OCI-LY3 (cell line): ENCODE results near the gene TANC1.
A peak's percentile ranks its signal among the peaks of the same experiment; 100 is the strongest.

Experiments used
- H2AFZ ChIP-seq: fragments of 200-600, 300-600 bp; shearing (Covaris generic); 2 replicates; pipeline ENCODE4 v1.6.0; 2014; ENCODE audit warnings: antibody characterized with exemption, low read depth, low read length
- H3K27ac ChIP-seq: fragments of 200-600, 300-600 bp; sonication (generic); 2 replicates; pipeline ENCODE4 v1.5.1; 2014; ENCODE audit warnings: mild to moderate bottlenecking, low read length, moderate library complexity, mixed read lengths
- H3K27me3 ChIP-seq: fragments of 200-600, 300-600 bp; sonication (generic); 2 replicates; pipeline ENCODE4 v1.6.1; 2014; ENCODE audit warnings: low read depth, low read length, mixed read lengths
- H3K36me3 ChIP-seq: fragments of 200-600, 300-600 bp; sonication (generic); replicated peaks from 2 replicates; pipeline ENCODE3; 2014; ENCODE audit warnings: low read depth, low read length, mixed read lengths
- H3K4me1 ChIP-seq: fragments of 300-600, 200-600 bp; sonication (generic); 2 replicates; pipeline ENCODE4 v1.6.1; 2014; ENCODE audit warnings: low read length, mixed read lengths
- H3K4me2 ChIP-seq: fragments of 200-600, 300-600 bp; sonication (generic); 2 replicates; pipeline ENCODE4 v1.6.1; 2014; ENCODE audit warnings: low read length, mixed read lengths
- H3K4me3 ChIP-seq: fragments of 300-600, 200-600 bp; sonication (generic); 2 replicates; pipeline ENCODE4 v1.5.1; 2014; ENCODE audit warnings: antibody characterized with exemption, mild to moderate bottlenecking, low read length, moderate library complexity
- H3K79me2 ChIP-seq: fragments of 300-600, 200-600 bp; shearing (Covaris generic); 2 replicates; pipeline ENCODE4 v1.6.1; 2014; ENCODE audit warnings: mild to moderate bottlenecking, low read length, mixed read lengths
- H3K9ac ChIP-seq: fragments of 300-600, 200-600 bp; shearing (Covaris generic); 2 replicates; pipeline ENCODE4 v1.6.0; 2014; ENCODE audit warnings: mild to moderate bottlenecking, low read length, moderate library complexity
- H3K9me3 ChIP-seq: fragments of 200-600, 300-600 bp; shearing (Covaris generic); 2 replicates; pipeline ENCODE4 v1.6.1; 2014; ENCODE audit warnings: low read length, mixed read lengths; ENCODE audit not compliant: insufficient read depth
- H4K20me1 ChIP-seq: fragments of 200-600, 300-600 bp; sonication (generic); 2 replicates; pipeline ENCODE4 v1.6.1; 2016; ENCODE audit warnings: low read length, mixed read lengths; ENCODE audit not compliant: insufficient read depth
- EZH2phosphoT487 ChIP-seq: fragments of 200-600 bp; shearing (Covaris generic); IDR thresholded peaks from 2 replicates; pipeline ENCODE4 v1.6.1; 2018; ENCODE audit warnings: antibody characterized with exemption, mixed run types, low read depth
- TF ChIP-seq, protein P1 (sequence below): fragments of 200-600, 300-600 bp; sonication (generic); IDR thresholded peaks from 2 replicates; pipeline ENCODE4 v1.5.1; 2014; ENCODE audit warnings: antibody characterized with exemption, low read length, low read depth

TANC1 gene

DNA sequence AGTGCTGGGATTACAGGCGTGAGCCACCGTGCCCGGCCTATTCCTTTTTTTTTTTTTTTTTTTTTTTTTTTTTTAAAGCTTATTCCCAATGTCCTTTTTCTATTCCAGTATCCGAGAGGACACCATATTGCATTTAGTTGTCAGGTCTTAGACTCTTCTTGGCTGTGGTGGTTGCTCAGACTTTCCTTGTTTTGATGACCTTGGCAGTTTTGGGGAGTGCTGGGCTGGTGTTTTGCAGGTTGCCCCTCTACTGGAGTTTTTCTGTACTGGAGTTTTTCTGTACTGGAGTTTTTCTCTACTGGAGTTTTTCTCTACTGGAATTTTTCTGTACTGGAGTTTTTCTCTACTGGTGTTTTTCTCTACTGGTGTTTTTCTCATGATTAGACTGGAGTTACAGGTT is 149.2 kb downstream of the TANC1 start:
- no peak overlapping the region for H3K27ac ChIP-seq
- no peaks in the 10 kb centered on the region for H3K9me3 ChIP-seq
- no peak overlapping the region for H2AFZ ChIP-seq
- no peaks in the 10 kb centered on the region; the same call in 1 of the 2 replicates for H3K27me3 ChIP-seq
- H3K9ac ChIP-seq, result no peak overlapping the region
- H3K36me3 ChIP-seq, result no peaks in the 10 kb centered on the region
- no peak overlapping the region for H3K4me3 ChIP-seq
- TF ChIP-seq, protein P1, sequence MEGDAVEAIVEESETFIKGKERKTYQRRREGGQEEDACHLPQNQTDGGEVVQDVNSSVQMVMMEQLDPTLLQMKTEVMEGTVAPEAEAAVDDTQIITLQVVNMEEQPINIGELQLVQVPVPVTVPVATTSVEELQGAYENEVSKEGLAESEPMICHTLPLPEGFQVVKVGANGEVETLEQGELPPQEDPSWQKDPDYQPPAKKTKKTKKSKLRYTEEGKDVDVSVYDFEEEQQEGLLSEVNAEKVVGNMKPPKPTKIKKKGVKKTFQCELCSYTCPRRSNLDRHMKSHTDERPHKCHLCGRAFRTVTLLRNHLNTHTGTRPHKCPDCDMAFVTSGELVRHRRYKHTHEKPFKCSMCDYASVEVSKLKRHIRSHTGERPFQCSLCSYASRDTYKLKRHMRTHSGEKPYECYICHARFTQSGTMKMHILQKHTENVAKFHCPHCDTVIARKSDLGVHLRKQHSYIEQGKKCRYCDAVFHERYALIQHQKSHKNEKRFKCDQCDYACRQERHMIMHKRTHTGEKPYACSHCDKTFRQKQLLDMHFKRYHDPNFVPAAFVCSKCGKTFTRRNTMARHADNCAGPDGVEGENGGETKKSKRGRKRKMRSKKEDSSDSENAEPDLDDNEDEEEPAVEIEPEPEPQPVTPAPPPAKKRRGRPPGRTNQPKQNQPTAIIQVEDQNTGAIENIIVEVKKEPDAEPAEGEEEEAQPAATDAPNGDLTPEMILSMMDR, result no peak
- no peak for TF ChIP-seq EZH2phosphoT487
- no peaks in the 10 kb centered on the region for H3K4me1 ChIP-seq
- no peaks in the 10 kb centered on the region for H3K79me2 ChIP-seq
- H3K4me2 ChIP-seq, result no peak overlapping the region
- no peaks in the 10 kb centered on the region for H4K20me1 ChIP-seq

DNA sequence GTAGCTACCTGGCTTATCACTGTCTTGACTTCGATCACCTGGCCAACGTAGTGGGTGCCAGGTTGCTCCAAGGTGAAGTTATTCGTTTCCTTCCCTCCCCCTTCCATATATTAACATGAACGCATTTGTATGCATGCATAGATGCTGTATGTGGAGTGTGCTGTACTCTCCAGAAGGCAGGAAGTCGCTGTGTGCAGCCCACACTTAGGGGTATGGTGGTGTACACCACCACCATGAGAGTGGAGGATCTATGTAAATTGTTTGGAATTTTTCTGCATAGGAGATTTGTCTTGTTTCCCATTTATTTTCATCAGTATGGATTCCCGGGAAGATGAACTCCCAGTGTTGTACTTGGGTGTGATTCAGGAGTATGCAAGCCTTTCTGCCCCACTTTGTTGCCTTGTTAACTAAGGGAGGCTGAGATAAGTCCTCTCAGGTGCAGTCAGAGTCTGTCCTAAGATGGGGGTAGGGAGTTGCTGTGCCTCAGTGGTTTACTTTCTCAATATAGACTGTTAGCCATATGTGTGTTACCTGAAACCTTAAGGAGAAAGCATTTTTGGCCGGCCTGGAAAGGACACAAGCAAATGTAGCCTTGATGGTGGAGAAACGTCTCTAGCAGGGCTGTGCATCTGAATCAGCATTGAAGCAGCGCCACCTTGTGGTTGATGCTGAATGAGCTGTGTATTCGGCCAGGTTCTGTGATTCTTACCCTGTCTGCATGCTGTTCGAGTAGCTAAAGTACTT is 149.8 kb downstream of the TANC1 start:
- TF ChIP-seq, protein P1, result peak; percentile 95
- no peak for TF ChIP-seq EZH2phosphoT487
- Histone ChIP-seq H2AFZ (no peak overlapping the region), H3K4me1 (no peaks in the 10 kb centered on the region), H3K4me2 (no peak overlapping the region), H3K9me3 (no peaks in the 10 kb centered on the region), H3K79me2 (no peaks in the 10 kb centered on the region), H3K4me3 (no peak overlapping the region), H3K27ac (no peak overlapping the region), H3K9ac (no peak overlapping the region), H3K36me3 (no peaks in the 10 kb centered on the region), H4K20me1 (no peaks in the 10 kb centered on the region), H3K27me3 (no peaks in the 10 kb centered on the region; the same call in 1 of the 2 replicates)

- H3K79me2 ChIP-seq, result no peaks in the 10 kb centered on the region
- no peaks in the 10 kb centered on the region; the same call in 1 of the 2 replicates for H3K27me3 ChIP-seq
- no peak overlapping the region for H3K9ac ChIP-seq
- no peak overlapping the region for H3K4me2 ChIP-seq
- H3K4me3 ChIP-seq, result no peak overlapping the region
- H3K36me3 ChIP-seq, result no peaks in the 10 kb centered on the region
- no peaks in the 10 kb centered on the region for H3K9me3 ChIP-seq
- H3K4me1 ChIP-seq, result no peaks in the 10 kb centered on the region
- no peak overlapping the region for H3K27ac ChIP-seq
- TF ChIP-seq, protein P1, result no peak
- TF ChIP-seq EZH2phosphoT487, result no peak
- H4K20me1 ChIP-seq, result no peaks in the 10 kb centered on the region
- H2AFZ ChIP-seq, result no peak overlapping the region
These were observed 150.5 kb downstream of the TANC1 start for GRCh38 chr2:159118859-159119500.

- Histone ChIP-seq H3K4me1 (peaks cover 4% of the 10 kb centered on the region; the same call in 1 of the 2 replicates), H3K9me3 (no peaks in the 10 kb centered on the region), H3K9ac (no peak overlapping the region), H3K27me3 (no peaks in the 10 kb centered on the region; the same call in 1 of the 2 replicates), H3K27ac (no peak overlapping the region), H4K20me1 (no peaks in the 10 kb centered on the region), H3K36me3 (no peaks in the 10 kb centered on the region), H3K79me2 (no peaks in the 10 kb centered on the region), H3K4me2 (no peak overlapping the region), H2AFZ (no peak overlapping the region), H3K4me3 (no peak overlapping the region)
- TF ChIP-seq, protein P1, result no peak
- TF ChIP-seq EZH2phosphoT487, result no peak
These were observed 151.3 kb downstream of the TANC1 start for GRCh38 chr2:159119652-159120257.
